Gastrocnemius medialis (tissue), 4 donors: ENCODE measurements around the gene ATXN7.

Experiments used
- POLR2A ChIP-seq, 2 donors: fragments of 450-650 bp; IDR thresholded peaks; one replicate each; pipeline ENCODE4 v1.6.1; 2017; ENCODE audit warnings: antibody characterized with exemption in 2 of 2, mild to moderate bottlenecking in 2 of 2, moderate library complexity in 2 of 2
- TF ChIP-seq, protein P1 (sequence below), 5 experiments: fragments of 450-650 bp in 3 of 5; fragments of 200-600 bp in 2 of 5; sonication (generic) in 2 of 5; IDR thresholded peaks in 4 of 5; conservative IDR thresholded peaks in 1 of 5; 1 replicate in 4 of 5; 2 replicates in 1 of 5; pipeline ENCODE4 v1.5.1; 2016 to 2019; ENCODE audit warnings: antibody characterized with exemption in 5 of 5, mild to moderate bottlenecking in 3 of 5, moderate library complexity in 3 of 5

DNA sequence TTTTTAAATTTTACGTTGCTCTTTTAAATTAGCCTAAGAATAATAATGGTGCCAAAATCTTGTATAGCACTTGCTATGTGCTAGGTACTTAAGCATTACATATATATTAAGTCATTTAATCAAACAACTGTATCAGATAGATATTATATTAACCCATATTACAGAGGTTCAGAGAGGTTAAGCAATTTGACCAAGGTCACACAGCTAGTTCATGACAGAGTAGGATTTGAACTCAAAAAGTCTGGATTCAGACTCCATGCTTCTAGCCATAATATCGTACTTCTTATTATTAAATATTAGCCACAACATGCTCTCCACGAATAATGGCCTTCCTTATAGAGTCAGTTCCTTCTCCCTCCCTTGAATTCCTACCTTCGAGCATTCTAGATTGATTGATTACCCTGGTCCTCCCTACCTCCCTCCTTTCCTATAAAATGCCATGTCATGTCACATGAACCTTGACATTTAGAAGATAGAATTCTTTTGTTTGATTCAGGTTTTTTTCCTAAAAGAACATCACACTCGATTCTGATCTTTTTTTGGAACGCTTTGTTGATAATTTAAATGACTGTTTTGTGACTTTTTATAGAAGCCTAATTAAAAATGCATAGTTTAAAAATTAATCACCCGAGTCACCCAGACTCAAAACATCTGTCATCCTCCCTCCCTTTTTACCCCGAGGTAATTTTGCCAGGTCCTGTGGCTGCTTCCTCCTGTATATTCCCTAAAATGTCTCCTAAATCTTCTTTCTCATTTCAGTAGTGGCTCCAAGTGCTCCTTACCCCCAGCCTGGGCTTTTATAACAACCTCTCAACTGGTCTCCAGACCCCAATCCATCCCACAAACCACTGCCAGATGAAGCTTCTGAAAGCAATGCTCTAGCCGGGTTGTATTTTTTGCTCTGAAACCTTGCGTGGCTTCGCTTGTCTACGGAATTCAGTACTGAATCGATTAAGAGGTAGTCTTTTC, 168.2 kb downstream of the ATXN7 start:
- no peak for TF ChIP-seq POLR2A (IDR thresholded peaks at IDR 0.05)
- TF ChIP-seq, protein P1, sequence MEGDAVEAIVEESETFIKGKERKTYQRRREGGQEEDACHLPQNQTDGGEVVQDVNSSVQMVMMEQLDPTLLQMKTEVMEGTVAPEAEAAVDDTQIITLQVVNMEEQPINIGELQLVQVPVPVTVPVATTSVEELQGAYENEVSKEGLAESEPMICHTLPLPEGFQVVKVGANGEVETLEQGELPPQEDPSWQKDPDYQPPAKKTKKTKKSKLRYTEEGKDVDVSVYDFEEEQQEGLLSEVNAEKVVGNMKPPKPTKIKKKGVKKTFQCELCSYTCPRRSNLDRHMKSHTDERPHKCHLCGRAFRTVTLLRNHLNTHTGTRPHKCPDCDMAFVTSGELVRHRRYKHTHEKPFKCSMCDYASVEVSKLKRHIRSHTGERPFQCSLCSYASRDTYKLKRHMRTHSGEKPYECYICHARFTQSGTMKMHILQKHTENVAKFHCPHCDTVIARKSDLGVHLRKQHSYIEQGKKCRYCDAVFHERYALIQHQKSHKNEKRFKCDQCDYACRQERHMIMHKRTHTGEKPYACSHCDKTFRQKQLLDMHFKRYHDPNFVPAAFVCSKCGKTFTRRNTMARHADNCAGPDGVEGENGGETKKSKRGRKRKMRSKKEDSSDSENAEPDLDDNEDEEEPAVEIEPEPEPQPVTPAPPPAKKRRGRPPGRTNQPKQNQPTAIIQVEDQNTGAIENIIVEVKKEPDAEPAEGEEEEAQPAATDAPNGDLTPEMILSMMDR (IDR thresholded peaks at IDR 0.05 in 4 of 5, conservative IDR thresholded peaks at IDR 0.05 in 1 of 5), result no peak
